VCaP (cell line): ENCODE measurements around the gene UBXN11.

Experiments
- H3K27ac ChIP-seq: fragments of 450-650 bp; 2 replicates; pipeline ENCODE4 v1.5.1; 2017
- CTCF ChIP-seq: fragments of 450-650 bp; conservative IDR thresholded peaks from 2 replicates; pipeline ENCODE4 v1.5.1; 2017; ENCODE audit warnings: mild to moderate bottlenecking, moderate library complexity

The UBXN11 gene

GRCh38 chr1:26321315-26322041 lies 15.0 kb upstream of the UBXN11 start:
- H3K27ac ChIP-seq: no peak overlapping the region
- peak; percentile 86 for TF ChIP-seq CTCF

GRCh38 chr1:26320896-26321295 lies 14.5 kb upstream of the UBXN11 start:
- H3K27ac ChIP-seq: no peak overlapping the region
- no peak for TF ChIP-seq CTCF

- no peak overlapping the region for H3K27ac ChIP-seq
- no peak for TF ChIP-seq CTCF
These were observed 12.1 kb upstream of the UBXN11 start for GRCh38 chr1:26318338-26319064.

GRCh38 chr1:26317612-26318337 lies 11.3 kb upstream of the UBXN11 start, which contains the start of gene CD52:
Gene CD52 (plus strand): TSS chr1:26317958. CDS start chr1:26318018, 60 bp downstream.
- no peak for TF ChIP-seq CTCF
- no peak within 1 kb of the TSS for H3K27ac ChIP-seq

- no peak for TF ChIP-seq CTCF
- no peak overlapping the region for H3K27ac ChIP-seq
These were observed 10.7 kb upstream of the UBXN11 start for GRCh38 chr1:26317146-26317545.

GRCh38 chr1:26315874-26316850 lies 9.7 kb upstream of the UBXN11 start:
- no peak for TF ChIP-seq CTCF
- H3K27ac ChIP-seq: no peak overlapping the region
